Measurements from ENCODE around the gene GIT1. TPM values are rescaled to one million over a fixed set of nuclear protein-coding genes. Genes with fewer than 3 reads are reported as not detected.

The GIT1 gene
- total and polyA plus RNA-seq, 4 donors: 2.2 to 11.1 (median 4.9) TPM

DNA sequence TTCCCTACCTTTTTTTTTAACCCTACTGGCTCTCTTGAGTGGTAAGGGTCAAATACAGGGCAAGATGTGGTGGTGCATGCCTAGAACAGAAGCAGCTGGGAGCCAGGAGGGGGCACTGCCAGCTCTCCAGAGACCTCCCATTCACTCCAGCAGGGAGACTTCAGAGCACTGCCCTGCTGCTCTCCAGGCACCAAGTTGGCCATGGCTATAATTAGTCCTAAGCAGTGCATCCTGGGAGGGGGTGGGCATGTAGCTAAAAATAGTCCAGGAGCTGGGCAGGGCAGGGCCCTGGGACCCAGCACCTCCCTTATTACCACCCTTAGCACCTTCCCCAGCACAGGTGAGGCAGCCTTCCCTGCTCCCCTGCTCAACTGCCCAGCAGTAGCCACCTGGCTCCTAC lies 29.8 kb upstream of the GIT1 start:
- no peaks in the 10 kb centered on the region for H3K36me3 ChIP-seq (ENCODE audit: control insufficient read depth in 4 of 4, insufficient read depth in 3 of 4, low read depth in 1 of 4, low read length in 3 of 4)
- no peak for DNase-seq (ENCODE audit: low spot score)
- no peak overlapping the region for H3K4me3 ChIP-seq (ENCODE audit: low read depth in 1 of 3, low read length in 3 of 3)
- H3K27me3 ChIP-seq (ENCODE audit: control insufficient read depth in 4 of 4, insufficient read depth in 4 of 4, low read length in 3 of 4): peaks cover 0 to 10% (median under 1%) of the 10 kb centered on the region in 4 donors
- H3K4me1 ChIP-seq (ENCODE audit: control insufficient read depth in 4 of 4, insufficient read depth in 4 of 4, low read length in 3 of 4): peaks cover 14 to 47% (median 37%) of the 10 kb centered on the region in 4 donors
- no peaks in the 10 kb centered on the region for H3K9me3 ChIP-seq (ENCODE audit: control insufficient read depth in 4 of 4, low read length in 3 of 4)
- H3K27ac ChIP-seq (ENCODE audit: low read depth in 1 of 2, low read length in 2 of 2): no peak overlapping the region
- H3K9ac ChIP-seq (ENCODE audit: low read depth in 1 of 2, low read length in 2 of 2): no peak overlapping the region
- TF ChIP-seq EGR1 (IDR thresholded peaks at IDR 0.05; ENCODE audit: low read depth in 2 of 2) (no peak), HNF4A (conservative IDR thresholded peaks at IDR 0.05) (no peak), GABPA (IDR thresholded peaks at IDR 0.05 in 1 of 2, conservative IDR thresholded peaks at IDR 0.05 in 1 of 2) (no peak), RAD21 (IDR thresholded peaks at IDR 0.05) (no peak), RXRA (IDR thresholded peaks at IDR 0.05) (no peak), SP1 (IDR thresholded peaks at IDR 0.05) (no peak), TAF1 (conservative IDR thresholded peaks at IDR 0.05) (no peak), NR2F2 (IDR thresholded peaks at IDR 0.05) (no peak), HNF4G (IDR thresholded peaks at IDR 0.05) (no peak)
- TF ChIP-seq, protein P1, sequence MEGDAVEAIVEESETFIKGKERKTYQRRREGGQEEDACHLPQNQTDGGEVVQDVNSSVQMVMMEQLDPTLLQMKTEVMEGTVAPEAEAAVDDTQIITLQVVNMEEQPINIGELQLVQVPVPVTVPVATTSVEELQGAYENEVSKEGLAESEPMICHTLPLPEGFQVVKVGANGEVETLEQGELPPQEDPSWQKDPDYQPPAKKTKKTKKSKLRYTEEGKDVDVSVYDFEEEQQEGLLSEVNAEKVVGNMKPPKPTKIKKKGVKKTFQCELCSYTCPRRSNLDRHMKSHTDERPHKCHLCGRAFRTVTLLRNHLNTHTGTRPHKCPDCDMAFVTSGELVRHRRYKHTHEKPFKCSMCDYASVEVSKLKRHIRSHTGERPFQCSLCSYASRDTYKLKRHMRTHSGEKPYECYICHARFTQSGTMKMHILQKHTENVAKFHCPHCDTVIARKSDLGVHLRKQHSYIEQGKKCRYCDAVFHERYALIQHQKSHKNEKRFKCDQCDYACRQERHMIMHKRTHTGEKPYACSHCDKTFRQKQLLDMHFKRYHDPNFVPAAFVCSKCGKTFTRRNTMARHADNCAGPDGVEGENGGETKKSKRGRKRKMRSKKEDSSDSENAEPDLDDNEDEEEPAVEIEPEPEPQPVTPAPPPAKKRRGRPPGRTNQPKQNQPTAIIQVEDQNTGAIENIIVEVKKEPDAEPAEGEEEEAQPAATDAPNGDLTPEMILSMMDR (IDR thresholded peaks at IDR 0.05; ENCODE audit: low read depth, low read length, missing input control): no peak
- TF ChIP-seq, protein P2, sequence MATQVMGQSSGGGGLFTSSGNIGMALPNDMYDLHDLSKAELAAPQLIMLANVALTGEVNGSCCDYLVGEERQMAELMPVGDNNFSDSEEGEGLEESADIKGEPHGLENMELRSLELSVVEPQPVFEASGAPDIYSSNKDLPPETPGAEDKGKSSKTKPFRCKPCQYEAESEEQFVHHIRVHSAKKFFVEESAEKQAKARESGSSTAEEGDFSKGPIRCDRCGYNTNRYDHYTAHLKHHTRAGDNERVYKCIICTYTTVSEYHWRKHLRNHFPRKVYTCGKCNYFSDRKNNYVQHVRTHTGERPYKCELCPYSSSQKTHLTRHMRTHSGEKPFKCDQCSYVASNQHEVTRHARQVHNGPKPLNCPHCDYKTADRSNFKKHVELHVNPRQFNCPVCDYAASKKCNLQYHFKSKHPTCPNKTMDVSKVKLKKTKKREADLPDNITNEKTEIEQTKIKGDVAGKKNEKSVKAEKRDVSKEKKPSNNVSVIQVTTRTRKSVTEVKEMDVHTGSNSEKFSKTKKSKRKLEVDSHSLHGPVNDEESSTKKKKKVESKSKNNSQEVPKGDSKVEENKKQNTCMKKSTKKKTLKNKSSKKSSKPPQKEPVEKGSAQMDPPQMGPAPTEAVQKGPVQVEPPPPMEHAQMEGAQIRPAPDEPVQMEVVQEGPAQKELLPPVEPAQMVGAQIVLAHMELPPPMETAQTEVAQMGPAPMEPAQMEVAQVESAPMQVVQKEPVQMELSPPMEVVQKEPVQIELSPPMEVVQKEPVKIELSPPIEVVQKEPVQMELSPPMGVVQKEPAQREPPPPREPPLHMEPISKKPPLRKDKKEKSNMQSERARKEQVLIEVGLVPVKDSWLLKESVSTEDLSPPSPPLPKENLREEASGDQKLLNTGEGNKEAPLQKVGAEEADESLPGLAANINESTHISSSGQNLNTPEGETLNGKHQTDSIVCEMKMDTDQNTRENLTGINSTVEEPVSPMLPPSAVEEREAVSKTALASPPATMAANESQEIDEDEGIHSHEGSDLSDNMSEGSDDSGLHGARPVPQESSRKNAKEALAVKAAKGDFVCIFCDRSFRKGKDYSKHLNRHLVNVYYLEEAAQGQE (IDR thresholded peaks at IDR 0.05): no peak
- TF ChIP-seq, protein P3, sequence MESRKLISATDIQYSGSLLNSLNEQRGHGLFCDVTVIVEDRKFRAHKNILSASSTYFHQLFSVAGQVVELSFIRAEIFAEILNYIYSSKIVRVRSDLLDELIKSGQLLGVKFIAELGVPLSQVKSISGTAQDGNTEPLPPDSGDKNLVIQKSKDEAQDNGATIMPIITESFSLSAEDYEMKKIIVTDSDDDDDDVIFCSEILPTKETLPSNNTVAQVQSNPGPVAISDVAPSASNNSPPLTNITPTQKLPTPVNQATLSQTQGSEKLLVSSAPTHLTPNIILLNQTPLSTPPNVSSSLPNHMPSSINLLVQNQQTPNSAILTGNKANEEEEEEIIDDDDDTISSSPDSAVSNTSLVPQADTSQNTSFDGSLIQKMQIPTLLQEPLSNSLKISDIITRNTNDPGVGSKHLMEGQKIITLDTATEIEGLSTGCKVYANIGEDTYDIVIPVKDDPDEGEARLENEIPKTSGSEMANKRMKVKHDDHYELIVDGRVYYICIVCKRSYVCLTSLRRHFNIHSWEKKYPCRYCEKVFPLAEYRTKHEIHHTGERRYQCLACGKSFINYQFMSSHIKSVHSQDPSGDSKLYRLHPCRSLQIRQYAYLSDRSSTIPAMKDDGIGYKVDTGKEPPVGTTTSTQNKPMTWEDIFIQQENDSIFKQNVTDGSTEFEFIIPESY (IDR thresholded peaks at IDR 0.05): no peak

DNA sequence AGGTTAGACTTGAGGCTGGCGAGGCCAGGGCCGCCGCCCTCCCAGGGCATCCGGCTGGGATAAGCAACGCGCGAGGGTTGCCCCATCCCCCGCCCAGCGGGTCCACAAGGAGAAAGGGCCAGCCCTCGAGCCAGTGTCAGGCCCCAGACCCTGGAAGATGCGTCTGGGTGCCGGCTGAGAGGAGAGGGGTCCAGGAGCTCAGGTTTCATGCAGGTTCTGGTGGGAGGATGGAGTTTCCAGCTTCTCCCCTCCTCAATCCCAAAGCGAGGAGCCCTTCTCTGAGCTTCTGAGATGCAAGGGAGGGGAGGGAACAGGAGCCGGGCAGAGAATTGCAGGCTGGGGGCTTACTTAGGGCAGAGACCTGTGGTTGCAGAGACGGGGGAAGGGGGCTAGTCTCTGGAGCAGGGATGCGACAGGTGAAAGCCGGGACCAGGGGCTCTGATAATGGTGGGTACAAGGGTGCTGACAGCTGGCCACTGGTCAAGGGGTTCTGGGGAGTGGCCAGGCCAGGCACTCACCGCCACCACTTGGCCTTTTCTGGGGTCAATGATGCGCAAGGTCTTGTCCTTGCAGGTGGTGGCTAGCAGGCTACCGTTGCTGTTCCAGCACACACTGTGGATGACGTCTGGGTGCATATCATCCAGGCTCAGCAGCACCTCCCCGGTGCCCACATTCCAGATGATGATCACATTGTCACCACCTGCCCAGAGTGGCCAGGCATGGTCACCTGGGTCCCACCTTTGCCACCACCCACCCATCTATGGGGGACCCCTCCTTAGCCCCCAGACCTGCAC lies 29.0 kb upstream of the GIT1 start:
- peaks cover 19 to 54% (median 42%) of the 10 kb centered on the region in 4 donors for H3K4me1 ChIP-seq (ENCODE audit: control insufficient read depth in 4 of 4, insufficient read depth in 4 of 4, low read length in 3 of 4)
- 36% methylated on average over 22 of the region's 22 CpGs for WGBS
- H3K27me3 ChIP-seq (ENCODE audit: control insufficient read depth in 4 of 4, insufficient read depth in 4 of 4, low read length in 3 of 4): peaks cover 0 to 10% (median 2%) of the 10 kb centered on the region in 4 donors
- no peak overlapping the region for H3K27ac ChIP-seq (ENCODE audit: low read depth in 1 of 2, low read length in 2 of 2)
- H3K4me3 ChIP-seq (ENCODE audit: low read depth in 1 of 3, low read length in 3 of 3): peak overlapping the region in 1 of 3 donors; percentile 39
- DNase-seq (ENCODE audit: low spot score): no peak
- no peaks in the 10 kb centered on the region for H3K36me3 ChIP-seq (ENCODE audit: control insufficient read depth in 4 of 4, insufficient read depth in 3 of 4, low read depth in 1 of 4, low read length in 3 of 4)
- no peaks in the 10 kb centered on the region for H3K9me3 ChIP-seq (ENCODE audit: control insufficient read depth in 4 of 4, low read length in 3 of 4)
- TF ChIP-seq HNF4G (IDR thresholded peaks at IDR 0.05) (no peak), SP1 (IDR thresholded peaks at IDR 0.05) (no peak)
- H3K9ac ChIP-seq (ENCODE audit: low read depth in 1 of 2, low read length in 2 of 2): no peak overlapping the region
